Upper lobe of left lung (tissue), 6 donors: ENCODE measurements around the gene SLC25A34. TPM values are rescaled to one million over a fixed set of nuclear protein-coding genes. Genes with fewer than 3 reads are reported as not detected.

Experiments used
- ATAC-seq, 2 donors: fragments of 200-7000 bp; cut with Tn5 transposase; one replicate each; pipeline ENCODE4 v1.9.1; 2022; ENCODE audit warnings: mild to moderate bottlenecking in 2 of 2, moderate library complexity in 2 of 2; ENCODE audit not compliant: low FRiP score in 2 of 2
- DNase-seq, 2 donors: peaks; one replicate each; pipeline ENCODE4 v3.0.0-alpha.2; 2019 to 2020
- H3K27ac ChIP-seq, 4 donors: fragments of 200-600 bp; sonication (generic); one replicate each; pipeline ENCODE4 v1.5.1; 2016 to 2019
- H3K27me3 ChIP-seq, 4 donors: fragments of 200-600 bp; sonication (generic); one replicate each; pipeline ENCODE4 v1.5.1; 2017 to 2019
- H3K36me3 ChIP-seq, 4 donors: fragments of 200-600 bp; sonication (generic); one replicate each; pipeline ENCODE4 v1.5.1; 2016 to 2019
- H3K4me1 ChIP-seq, 4 donors: fragments of 200-600 bp; sonication (generic); one replicate each; pipeline ENCODE4 v1.5.1; 2018 to 2019
- H3K4me3 ChIP-seq, 4 donors: fragments of 200-600 bp; sonication (generic); one replicate each; pipeline ENCODE4 v1.5.1; 2017 to 2019; ENCODE audit warnings: mild to moderate bottlenecking in 2 of 4, moderate library complexity in 1 of 4
- H3K9me3 ChIP-seq, 4 donors: fragments of 200-600 bp; sonication (generic); one replicate each; pipeline ENCODE4 v1.5.1; 2018 to 2019
- CTCF ChIP-seq, 6 experiments: fragments of 450-650 bp in 4 of 6; fragments of 200-600 bp in 2 of 6; sonication (generic) in 2 of 6; IDR thresholded peaks; one replicate each; pipeline ENCODE4 v1.5.1; 2016 to 2019; ENCODE audit warnings: antibody characterized with exemption in 6 of 6
- EP300 ChIP-seq, 4 donors: sonication (generic); formaldehyde crosslinking; IDR thresholded peaks; one replicate each; pipeline ENCODE4 v1.5.1; 2017; ENCODE audit warnings: antibody characterized with exemption in 4 of 4, control low read depth in 2 of 4
- POLR2A ChIP-seq, 4 donors: fragments of 450-650 bp; IDR thresholded peaks; one replicate each; pipeline ENCODE4 v1.5.1; 2016 to 2017; ENCODE audit warnings: antibody characterized with exemption in 4 of 4, mild to moderate bottlenecking in 2 of 4
- POLR2AphosphoS5 ChIP-seq, 2 donors: sonication (generic); formaldehyde crosslinking; IDR thresholded peaks; one replicate each; pipeline ENCODE4 v1.5.1; 2017; ENCODE audit warnings: antibody characterized with exemption in 2 of 2
- WGBS, 2 donors: methylation state at CpG; one replicate each; pipeline ENCODE4 v1.1.5; 2017 to 2018; 5-methylcytosine and 5-hydroxymethylcytosine counted together
- total RNA-seq, 6 donors: library from RNA; depleted of rRNA in 4 of 6; stranded (reverse); fragments of >200 nt in 4 of 6; gene quantifications; one replicate each; pipeline versions ENCODE4 v1.1.0 to v1.2.1, GENCODE V29; 2016 to 2021
- donor health status: DM: no; HTN: no; CAD: no; lungs with moderate emphysema.
- donor health status: DM: no; HTN: yes; CAD: no; lungs with severe emphysema.

SLC25A34 gene
- total RNA-seq, 6 donors from 2014 or later: 1.5 to 12.1 (median 4.3) TPM

- WGBS, 2 donors: 86 to 90% methylated on average over 11 to 12 of the region's 12 CpGs
- TF ChIP-seq EP300 (IDR thresholded peaks at IDR 0.05): no peak
- Histone ChIP-seq H3K4me1 (peaks cover 12 to 26% (median 22%) of the 10 kb centered on the region in 4 donors), H3K27me3 (no peaks in the 10 kb centered on the region), H3K27ac (no peak overlapping the region), H3K36me3 (no peaks in the 10 kb centered on the region), H3K9me3 (no peaks in the 10 kb centered on the region), H3K4me3 (no peak overlapping the region)
- DNase-seq (peak in 1 of 2 donors; percentile 38), ATAC-seq (no peak)
Observed at GRCh38 chr1:15750924-15751323, 14.9 kb downstream of the SLC25A34 start.

- Histone ChIP-seq H3K27ac (no peak overlapping the region), H3K9me3 (no peaks in the 10 kb centered on the region), H3K4me3 (no peak overlapping the region), H3K27me3 (no peaks in the 10 kb centered on the region), H3K36me3 (no peaks in the 10 kb centered on the region), H3K4me1 (peaks cover 19 to 34% (median 29%) of the 10 kb centered on the region in 4 donors)
- TF ChIP-seq POLR2AphosphoS5 (IDR thresholded peaks at IDR 0.05): no peak
- TF ChIP-seq POLR2A (IDR thresholded peaks at IDR 0.05): no peak
- TF ChIP-seq EP300 (IDR thresholded peaks at IDR 0.05): no peak
- TF ChIP-seq CTCF (IDR thresholded peaks at IDR 0.05): no peak
- ATAC-seq (no peak), DNase-seq (no peak)
- 83 to 91% methylated on average over 10 of the region's 10 CpGs for WGBS, 2 donors
Observed at GRCh38 chr1:15751717-15752116, 15.7 kb downstream of the SLC25A34 start.

GRCh38 chr1:15753776-15754175 lies 17.7 kb downstream of the SLC25A34 start:
- Histone ChIP-seq H3K27me3 (peaks cover 0 to 14% (median 7%) of the 10 kb centered on the region in 4 donors), H3K27ac (no peak overlapping the region), H3K36me3 (no peaks in the 10 kb centered on the region), H3K4me1 (peaks cover 21 to 48% (median 44%) of the 10 kb centered on the region in 4 donors), H3K4me3 (no peak overlapping the region), H3K9me3 (no peaks in the 10 kb centered on the region)
- DNase-seq (no peak), ATAC-seq (no peak)
- no peak for TF ChIP-seq POLR2AphosphoS5 (IDR thresholded peaks at IDR 0.05)
- no peak for TF ChIP-seq POLR2A (IDR thresholded peaks at IDR 0.05)
- TF ChIP-seq EP300 (IDR thresholded peaks at IDR 0.05): no peak
- TF ChIP-seq CTCF (IDR thresholded peaks at IDR 0.05): no peak
- WGBS, 2 donors: 79 to 95% methylated on average over 3 to 10 of the region's 10 CpGs

GRCh38 chr1:15755021-15755645 lies 19.1 kb downstream of the SLC25A34 start:
- DNase-seq: no peak

GRCh38 chr1:15755646-15756040 lies 19.6 kb downstream of the SLC25A34 start:
- TF ChIP-seq CTCF (IDR thresholded peaks at IDR 0.05) (no peak), POLR2A (IDR thresholded peaks at IDR 0.05) (no peak), POLR2AphosphoS5 (IDR thresholded peaks at IDR 0.05) (no peak), EP300 (IDR thresholded peaks at IDR 0.05) (no peak)
- 80 to 83% methylated on average over 4 of the region's 4 CpGs for WGBS, 2 donors
- H3K4me3 ChIP-seq: no peak overlapping the region
- no peaks in the 10 kb centered on the region for H3K9me3 ChIP-seq
- DNase-seq: no peak
- H3K4me1 ChIP-seq: peaks cover 16 to 38% (median 37%) of the 10 kb centered on the region in 4 donors
- no peaks in the 10 kb centered on the region for H3K36me3 ChIP-seq
- H3K27ac ChIP-seq: no peak overlapping the region
- ATAC-seq: no peak
- H3K27me3 ChIP-seq: peaks cover 0 to 22% (median 16%) of the 10 kb centered on the region in 4 donors

More at GRCh38 chr1:15755021-15755645, 19.1 kb downstream of the SLC25A34 start:
- H3K4me1 ChIP-seq: peaks cover 16 to 42% (median 39%) of the 10 kb centered on the region in 4 donors
- 84 to 94% methylated on average over 2 of the region's 2 CpGs for WGBS, 2 donors
- peaks cover 0 to 22% (median 15%) of the 10 kb centered on the region in 4 donors for H3K27me3 ChIP-seq
- TF ChIP-seq POLR2A (IDR thresholded peaks at IDR 0.05) (no peak), EP300 (IDR thresholded peaks at IDR 0.05) (no peak), POLR2AphosphoS5 (IDR thresholded peaks at IDR 0.05) (no peak), CTCF (IDR thresholded peaks at IDR 0.05) (no peak)
- no peak overlapping the region for H3K27ac ChIP-seq
- H3K4me3 ChIP-seq: no peak overlapping the region
- no peak for ATAC-seq
- H3K36me3 ChIP-seq: no peaks in the 10 kb centered on the region
- no peaks in the 10 kb centered on the region for H3K9me3 ChIP-seq
